IPS DF 4.7 (cell line): ENCODE data around the gene DCXR.

ENCODE experiments used
- DNase-seq: peaks from one replicate; pipeline ENCODE4 v3.0.0-alpha.2; 2013; ENCODE audit warnings: low spot score; ENCODE audit errors: extremely low read depth

DCXR gene

DNA sequence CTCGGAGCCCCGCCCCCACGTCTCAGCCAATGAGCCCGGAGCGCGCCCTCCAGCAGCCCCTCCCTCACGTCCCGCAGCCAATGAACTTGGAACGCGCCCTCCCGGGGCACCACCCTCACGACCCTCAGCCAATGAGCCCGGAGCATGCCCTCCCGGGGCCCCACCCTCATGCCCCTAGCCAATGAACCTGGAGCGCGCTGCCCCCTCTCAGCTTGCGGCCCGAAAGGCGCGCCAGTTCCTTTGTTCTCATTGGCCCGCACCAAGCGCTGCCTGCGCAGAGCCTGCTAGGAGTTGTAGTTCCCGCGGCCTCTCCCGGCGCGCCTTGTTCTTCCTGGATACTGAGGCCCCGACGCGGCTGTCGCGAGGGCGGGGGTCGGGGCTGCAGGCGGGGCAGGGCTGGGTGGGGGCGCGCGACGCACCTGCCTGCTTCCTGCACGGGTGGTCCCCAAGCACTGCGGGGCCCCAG lies 14.5 kb downstream of the DCXR start, which contains the start of gene LRRC45:
Gene LRRC45, plus strand, starts transcription at position 325 of the 466 bp plus-strand sequence. CDS start 339 bp downstream, outside the sequence.
- peak; percentile 83 for DNase-seq

DNA sequence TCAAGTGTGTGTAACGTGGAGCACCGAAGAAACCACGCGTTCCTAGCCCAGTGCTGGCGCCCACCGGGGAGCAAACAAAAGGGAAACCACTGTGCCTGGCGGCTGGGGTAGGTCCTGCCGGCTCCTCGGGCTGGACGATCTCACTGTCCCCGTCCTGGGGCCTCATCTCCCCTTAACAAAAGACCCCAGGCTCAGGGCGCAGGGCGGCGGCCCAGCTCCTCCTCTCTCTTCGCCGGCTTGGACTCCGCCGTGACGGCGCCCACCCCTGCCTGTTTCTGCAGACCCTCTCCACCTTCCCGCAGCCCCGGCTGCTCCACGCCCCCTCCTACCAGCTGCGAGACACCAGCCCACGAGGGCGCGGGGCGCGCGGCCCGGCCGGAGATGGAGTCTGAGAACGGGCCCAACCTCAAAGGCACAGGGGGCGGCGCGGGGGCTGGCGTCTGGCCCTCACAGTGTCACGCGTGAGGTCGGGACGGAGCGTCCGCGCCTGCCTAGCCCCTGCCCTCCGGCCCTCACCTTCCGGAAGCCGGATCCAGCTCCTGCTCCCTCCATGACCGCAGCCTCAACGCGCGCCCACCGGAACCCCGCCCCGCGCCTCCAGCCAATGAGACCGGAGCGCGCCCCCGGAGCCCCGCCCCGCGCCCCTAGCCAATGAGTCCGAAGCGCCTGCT lies 15.1 kb downstream of the DCXR start, which contains the start of gene CENPX:
Gene CENPX, minus strand, starts transcription at position 569 of the 671 bp plus-strand sequence. Its CDS starts 17 bp downstream, at position 552.
- no peak for DNase-seq

DNA sequence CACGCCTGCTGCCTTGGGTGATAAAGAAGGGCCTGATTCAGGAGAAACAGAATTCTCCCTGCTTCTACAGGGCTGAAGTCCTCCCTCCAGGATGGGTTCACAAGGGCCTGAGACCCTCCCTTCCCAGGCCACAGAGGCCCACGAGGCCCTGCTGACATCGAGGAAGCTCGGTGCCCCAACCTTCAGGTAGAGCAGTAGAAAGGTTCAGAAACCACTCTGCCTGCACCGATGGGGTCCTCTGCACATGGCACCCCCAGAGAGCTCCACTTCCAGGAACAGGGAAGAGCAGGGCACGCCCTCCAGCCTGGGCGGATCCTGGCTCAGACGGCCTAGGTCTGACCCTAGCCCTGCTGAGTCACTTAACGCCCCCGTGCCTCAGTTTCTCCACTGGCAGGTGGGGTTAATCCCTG lies 15.6 kb downstream of the DCXR start:
- no peak for DNase-seq

DNA sequence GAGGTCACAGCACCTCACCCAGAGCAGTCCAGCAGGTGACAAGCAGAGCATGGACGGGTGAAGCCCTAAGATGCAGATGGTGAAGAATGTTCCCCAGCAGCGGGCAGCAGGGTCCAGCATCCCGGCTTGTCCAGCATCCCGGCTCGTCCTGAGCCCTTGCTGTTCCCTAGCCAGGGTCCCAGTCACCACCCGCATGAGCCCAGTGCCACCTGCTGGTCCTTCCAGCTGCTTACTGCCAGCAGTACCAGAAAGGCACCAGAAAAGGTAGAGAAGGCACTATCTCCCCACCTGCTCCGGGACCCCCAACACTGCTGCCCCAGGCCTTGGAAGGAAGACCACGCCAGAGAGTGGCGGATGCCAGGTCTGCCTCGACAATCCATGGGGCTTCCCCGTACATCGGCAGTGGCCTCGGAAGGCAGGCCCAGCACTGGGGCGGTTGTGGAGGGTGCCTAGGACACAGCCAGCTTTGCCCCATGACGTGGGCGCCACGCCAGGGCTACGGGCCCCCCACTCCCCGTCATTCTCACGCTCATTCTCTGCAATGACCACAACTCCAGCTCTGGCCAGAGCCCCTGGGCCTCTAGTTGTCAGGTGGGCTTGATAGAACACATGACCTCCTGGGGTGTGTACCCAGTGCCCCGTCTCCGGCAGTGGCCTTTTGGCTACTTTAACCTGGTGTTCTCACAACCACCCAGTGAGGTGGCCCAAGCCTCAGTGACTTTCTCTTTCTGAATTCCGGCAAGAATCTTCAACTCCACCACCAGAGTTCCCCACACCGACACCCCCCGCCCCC lies 16.2 kb downstream of the DCXR start:
- no peak for DNase-seq

DNA sequence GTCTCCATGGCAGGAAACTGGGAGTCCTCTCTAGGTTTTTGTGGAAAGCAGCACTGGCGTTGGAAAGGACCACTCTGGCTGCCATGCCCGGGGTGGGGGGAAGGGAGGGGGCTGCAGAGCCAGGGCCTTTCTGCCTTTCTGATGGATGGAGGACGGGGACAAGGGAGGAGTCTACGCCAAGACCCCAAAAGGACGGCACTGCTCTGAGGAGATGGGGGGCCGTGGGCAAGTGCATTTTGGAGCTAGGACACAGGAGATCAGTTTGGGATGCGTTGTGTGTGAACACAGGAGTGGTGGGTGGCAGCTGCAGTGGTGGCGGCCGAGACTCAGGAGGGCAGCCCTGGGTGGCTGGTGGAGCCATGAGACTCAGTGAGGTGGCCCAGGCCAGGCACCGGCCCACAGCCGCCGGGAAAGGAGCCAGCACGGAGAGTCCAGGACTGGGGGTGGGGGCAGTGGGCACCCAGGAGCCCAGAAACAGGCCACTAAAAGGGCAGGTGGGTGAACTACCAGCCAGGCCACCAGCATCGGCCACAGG lies 16.9 kb downstream of the DCXR start:
- no peak for DNase-seq

DNA sequence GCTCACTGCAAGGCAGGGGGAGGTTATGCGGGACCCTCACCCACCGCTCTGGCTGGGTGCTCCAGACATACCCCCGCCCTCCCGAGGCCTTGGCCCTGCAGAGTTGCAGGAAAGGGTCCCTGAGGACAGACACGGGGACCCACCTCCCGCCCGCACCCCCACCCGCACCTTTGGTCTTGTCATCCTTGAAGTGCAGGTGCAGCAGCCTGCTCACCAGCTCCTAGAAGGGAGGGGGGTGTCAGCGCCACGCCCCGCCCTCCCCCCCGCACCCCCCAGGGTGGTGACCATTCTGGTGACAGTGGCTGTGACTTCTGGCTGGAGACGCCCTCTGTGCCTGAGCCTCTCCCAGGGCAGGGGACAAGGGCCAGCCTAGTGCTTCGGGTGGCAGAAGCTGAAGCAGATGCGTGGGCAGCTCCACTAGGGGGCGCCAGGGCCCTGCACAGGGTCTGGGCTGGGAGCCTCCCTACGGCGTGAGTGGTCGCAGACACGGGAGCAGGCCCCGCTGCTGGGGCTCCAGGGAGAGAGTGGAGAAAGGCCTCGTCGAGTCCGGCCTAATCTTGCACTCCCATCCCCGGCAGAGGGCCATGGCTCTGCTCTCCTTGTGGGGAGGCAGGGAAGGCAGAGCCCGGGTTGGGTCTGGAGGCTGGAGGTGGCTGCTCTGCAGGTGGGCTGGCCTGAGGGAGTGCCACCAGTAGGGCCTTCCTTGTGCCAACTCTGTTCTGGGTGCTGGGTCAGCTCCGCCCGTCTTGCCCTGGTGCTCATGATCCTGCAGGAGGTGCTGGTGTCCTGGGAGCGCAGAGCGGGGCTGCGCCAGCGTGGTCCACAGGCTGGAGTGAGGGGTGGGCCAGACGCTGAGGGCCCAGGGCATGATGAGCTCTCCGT lies 17.6 kb downstream of the DCXR start:
- no peak for DNase-seq

DNA sequence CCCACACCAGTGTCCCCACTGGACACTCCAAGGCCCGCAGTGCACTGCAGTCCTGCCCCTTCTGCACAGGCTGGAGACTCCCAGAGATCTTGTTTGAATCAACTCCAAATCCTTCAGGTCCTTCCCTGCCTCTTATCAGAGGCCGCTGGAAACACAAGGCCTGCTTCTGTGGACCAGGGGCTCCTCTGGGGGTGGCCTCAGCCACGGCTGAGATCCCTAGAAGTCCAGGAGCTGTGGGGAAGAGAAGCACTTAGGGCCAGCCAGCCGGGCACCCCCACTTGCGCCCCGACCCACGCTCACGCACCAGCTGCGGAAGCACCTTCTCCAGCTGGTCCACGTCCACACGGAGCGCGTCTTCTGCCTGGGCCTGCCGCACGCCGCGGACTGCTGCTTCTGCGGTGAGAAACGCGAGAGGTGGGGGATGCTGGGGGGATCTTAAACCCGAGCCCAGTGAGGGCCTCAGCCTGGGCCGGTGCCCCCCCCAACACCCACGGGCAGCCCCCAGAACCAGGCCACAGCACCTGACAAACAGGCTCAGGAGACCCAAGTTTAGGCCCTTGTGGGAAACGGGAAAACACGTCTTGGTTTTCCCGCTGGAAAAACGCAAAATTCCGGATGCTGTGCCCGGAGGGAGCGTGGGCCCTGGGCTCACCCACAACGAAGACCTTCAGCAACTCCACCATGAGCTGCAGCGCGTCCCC lies 18.4 kb downstream of the DCXR start:
- no peak for DNase-seq

DNA sequence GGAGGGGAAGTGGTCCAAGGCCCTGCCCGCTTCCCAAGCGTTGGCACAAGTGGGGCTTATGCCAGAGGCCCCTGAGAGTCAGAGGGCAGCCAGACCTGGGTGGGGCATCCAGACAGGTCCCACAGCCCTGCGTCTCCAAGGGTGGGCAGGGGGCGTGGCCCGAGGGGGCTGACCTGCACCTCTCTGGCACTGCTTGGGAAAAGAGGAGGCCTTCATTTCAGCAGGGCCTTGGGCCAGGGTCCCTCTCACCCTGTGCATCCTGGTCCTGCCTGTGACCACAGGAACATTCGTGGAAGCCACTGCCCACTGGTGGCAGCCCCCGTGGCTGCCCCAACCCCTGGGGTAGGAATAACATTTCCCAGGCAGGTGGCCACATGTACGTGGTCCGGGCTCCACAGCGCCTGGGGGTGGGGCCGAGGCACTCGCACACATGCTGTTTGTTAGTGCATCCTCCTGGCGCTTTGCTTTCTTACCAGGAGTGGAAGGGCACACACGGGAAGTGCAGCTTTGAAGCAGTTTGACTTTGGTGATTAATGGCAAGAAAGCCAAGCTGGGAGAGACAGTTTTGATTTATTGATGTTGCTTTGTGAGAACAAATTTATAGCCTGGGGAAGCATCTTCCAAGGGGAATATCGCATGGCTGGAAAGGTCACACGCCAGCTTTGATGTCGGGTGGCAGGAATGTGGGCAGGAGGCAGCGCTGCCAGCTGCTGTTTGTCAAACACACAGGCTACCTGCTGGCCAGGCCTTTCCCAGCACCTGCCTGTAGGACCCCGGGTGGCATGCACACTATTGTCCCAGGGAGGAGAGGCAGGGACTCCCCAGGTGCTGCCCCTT lies 19.1 kb downstream of the DCXR start:
- no peak for DNase-seq

DNA sequence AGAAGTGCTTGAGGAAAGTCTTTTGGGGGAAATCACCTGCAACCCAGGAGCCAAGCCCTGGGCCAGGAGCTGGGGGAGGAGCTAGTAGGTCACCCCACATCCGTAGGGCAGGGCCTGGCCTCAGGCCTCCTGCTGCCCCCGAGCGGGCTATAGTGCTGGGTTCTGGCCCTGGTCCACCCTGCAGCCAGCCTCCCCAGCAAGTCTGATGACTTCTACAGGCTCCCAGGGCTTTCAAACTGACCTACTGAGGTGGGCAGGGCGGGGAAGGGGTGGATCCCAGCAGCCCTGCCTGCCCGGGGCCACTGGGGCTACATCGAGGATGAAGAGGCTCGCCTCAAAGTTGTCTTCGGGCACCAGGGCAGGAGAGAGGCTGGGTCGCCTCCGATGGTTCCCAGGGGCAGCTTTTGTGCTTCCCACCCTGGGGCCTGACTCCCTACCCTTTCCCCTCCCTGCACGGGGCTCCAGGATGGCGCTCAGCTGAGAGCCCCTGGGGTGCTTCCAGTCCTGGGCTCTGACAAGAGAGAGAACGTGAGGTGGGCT lies 19.8 kb downstream of the DCXR start:
- DNase-seq: no peak

DNA sequence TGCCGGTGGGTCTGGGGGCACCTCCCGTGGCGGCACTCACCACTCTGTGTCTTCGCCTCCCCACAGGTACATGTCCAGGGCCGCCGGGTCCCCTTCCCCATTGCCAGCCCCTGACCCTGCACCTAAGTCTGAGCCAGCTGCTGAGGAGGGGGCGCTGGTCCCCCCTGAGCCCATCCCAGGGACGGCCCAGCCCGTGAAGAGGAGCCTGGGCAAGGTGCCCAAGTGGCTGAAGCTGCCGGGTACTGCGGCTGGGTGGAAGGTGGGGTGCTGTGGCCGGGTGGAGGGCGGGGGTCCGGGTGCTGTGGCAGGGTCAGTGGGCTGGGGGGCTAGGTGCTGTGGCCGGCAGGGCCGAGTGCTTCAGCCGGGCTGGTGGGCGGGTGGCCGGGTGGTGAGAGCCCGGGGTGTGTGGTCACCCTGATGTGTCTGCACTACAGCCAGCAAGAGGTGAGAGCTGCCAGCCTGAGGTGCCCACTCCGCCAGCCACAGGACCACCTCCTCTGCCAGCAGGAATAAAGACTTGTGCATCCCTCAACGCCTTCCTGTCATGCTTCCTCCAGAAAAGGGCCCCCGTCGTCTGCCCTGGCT lies 20.5 kb downstream of the DCXR start:
- DNase-seq: no peak

DNA sequence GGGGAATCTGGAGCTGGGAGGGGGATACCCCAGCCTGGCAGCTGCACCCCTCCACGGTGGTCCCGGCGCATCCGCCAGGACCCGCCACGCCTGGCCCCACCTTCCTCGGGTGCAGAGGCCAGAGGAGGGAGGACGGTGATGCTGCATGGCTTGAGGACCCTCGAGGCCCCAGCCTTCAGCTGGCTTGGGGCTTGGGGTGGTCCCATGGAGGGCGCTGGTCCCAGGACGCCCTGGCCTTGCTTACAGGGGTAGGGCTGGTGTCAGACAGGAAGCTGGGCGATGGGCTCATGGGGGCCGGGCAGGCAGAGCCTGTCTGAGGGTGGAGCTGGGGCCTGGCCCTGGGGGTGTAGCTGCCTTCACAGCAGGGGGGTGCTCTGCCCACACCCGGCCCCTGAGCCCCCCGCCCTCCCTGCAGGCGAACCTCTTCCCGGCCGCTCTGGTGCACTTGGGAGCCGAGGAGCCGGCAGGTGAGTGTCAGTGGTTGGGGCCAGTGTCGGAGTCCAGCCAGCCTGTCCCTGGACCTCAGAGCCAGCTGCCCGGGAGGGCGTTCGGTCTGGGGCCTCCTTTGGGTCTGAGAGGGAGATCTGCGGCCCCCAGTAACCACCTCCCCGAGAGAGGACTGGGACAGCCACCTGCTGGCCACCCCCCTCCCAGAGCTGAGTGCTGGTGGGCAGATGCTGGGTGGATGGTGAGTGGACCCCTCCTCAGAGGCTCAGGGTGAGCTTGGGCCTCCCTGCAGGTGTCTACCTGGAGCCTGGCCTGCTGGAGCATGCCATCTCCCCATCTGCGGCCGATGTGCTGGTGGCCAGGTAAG lies 21.2 kb downstream of the DCXR start:
- DNase-seq: no peak

DNA sequence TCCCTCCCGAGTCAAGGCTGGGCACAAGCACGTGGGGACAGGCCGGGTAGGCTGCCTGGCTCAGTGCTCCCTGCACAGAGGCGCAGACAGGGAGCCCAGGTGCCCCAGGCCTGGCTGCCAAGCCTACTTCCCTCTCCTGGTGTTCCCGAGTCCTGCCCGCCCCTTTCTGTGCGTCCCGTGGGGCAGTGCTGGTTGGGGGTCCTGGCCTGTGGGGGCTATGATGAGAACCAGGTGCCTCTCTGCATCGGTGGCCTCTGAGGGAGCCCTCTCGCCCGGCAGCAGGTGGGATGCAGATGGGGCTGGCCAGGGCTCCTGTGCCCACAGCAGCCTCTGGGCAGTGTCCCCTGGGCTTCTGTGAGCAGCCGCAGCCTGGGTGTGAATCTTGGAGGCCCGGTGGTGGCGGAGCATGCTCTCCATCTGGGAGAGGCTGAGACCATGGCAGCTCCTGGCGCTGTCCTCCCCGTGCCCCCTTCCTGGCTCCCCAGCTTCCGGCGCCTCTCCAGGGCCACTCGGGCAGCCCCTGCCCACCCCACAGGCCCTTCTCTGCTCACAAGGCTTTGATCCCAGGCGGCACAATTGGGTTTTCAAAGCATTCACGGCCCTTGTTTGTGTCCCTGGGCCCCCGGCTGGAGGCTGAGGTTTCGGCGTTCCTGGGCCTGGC lies 22.1 kb downstream of the DCXR start:
- no peak for DNase-seq

DNA sequence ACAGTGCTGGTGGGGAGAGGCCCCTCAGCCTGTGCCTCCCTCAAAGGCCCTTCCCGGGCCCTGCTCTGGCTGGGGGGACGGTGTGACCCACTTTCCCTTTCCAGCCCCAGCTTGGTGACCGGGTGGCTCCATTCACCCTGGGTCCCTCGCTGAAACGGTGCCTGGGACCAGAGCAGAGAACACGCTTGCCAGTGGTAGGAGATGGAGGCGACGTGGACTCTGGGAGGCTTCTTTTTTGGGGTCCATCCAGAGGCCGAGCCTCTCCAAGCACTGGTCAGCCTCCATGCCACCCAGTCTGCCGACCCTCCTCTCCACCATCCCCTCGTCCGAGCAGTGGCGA lies 22.6 kb downstream of the DCXR start:
- DNase-seq: no peak

DNA sequence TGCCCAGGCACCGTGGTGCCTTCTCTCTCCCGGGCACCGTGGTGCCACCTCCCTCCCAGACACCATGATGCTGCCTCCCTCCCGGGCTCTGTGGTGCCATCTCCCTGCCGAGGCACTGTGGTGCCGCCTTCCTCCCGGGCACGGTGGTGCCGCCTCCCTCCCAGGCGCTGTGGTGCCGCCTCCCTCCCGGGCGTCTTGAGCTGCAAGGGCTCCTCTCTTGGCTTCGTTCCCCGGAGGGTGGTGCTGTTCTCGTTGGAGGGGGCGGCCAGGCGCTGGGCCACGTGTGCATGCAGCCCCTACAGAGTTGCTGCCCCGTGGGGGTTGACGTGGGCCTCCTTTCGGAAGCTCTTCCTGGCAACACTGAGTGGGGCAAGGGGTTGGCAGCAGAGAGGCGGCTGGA lies 23.1 kb downstream of the DCXR start:
- DNase-seq: no peak

DNA sequence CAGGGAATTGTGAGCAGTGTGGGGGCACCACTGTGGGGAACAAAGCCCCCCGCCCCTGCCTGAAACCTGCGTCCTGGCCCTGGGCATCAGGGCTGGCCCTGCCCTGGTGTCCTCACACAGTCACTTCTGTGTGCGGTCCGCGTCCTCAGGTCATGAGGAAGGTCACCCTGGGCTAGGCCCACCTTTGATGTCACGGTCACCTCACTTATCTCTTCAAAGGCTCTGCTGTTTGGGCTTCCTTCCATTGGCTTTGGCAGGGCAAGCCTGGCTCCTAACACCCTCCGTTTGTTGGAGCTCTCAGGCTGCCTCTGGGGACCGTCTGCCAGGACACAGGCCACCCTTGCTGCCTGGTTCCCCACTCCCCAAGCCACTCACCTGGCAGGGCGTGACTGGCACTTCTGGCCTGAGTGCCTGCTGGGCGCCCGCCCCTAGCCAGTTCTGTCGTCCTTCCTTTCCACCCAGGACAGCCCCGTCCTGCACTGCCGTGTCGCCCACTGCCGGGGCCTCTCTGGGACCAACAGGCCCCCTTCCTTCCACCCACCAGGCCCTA lies 23.6 kb downstream of the DCXR start:
- no peak for DNase-seq

DNA sequence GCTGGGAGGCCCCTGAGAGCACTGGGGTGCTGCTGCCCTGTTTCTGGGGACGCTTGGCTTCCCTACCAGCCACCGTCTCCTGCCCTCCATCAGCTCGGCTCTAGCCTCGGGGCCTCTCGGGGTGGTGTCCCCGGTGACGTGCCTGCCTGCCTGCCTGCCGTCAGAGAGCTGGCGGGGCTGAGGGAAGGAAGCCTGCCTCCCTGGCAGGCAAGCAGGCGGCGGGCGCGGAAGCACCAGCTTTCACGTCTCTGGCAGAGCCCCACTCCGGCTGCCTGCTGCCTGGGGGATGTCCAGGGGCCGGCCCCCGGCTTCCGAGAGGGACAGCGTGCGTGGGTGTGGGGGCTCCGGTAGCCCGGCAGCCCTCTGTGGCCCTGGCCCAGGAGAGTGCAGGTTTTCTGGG lies 24.2 kb downstream of the DCXR start:
- DNase-seq: no peak

DNA sequence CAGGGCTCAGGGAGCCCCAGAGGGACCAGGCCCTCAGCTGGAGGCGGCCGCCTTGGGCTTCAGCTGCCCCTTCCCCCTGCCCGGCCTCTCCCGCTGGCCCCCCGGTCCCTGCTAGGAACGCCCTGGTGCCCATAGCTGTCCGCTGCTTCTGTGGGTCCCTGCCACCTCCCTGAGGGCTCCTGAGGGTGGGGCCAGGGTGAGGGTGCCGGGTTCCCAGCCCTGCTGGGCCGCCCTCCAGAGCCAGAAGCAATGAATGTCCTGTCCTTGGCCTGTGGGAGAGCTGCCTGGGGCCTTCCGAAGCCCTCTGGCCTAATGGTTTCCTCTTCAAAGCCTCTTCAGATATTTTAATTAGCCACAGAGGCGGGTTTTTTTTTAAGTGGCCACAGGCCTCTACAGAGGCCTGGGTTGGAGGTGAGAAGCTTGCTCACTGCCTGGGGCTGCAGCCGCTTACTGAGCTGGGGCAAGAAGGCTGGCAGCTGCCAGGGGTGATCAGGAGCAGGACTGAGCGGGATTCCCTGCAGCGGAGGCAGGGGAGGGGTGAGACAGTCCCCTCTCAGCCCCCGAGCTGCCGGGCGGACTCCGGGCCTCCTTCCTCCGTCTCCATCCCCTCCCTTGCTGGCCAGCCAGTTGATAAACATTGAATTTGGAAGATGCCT lies 24.7 kb downstream of the DCXR start:
- DNase-seq: no peak
